ENCODE data around the gene TNNT3.

Gene TNNT3

DNA sequence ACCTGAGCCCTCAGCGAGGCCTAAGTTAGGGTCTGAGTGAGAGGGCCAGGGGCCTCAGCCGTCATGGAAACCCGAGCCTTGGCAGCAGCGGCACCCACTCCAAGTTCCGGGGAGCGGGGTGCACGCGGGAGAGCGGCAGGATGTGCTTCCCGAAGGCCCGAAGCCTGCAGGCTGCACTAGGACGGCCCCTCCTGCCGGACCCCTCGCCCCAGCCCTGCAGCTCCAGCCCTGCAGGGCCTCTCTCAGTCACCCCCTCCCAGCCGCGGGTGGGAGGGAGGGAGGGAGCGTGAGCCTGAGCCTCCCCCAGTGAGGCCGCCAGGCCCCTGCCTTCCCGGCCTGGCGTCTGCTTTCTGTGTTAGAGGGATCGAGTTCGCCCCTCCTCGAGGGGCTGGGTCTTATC, 50.3 kb downstream of the TNNT3 start:
- TF ChIP-seq, protein P1, sequence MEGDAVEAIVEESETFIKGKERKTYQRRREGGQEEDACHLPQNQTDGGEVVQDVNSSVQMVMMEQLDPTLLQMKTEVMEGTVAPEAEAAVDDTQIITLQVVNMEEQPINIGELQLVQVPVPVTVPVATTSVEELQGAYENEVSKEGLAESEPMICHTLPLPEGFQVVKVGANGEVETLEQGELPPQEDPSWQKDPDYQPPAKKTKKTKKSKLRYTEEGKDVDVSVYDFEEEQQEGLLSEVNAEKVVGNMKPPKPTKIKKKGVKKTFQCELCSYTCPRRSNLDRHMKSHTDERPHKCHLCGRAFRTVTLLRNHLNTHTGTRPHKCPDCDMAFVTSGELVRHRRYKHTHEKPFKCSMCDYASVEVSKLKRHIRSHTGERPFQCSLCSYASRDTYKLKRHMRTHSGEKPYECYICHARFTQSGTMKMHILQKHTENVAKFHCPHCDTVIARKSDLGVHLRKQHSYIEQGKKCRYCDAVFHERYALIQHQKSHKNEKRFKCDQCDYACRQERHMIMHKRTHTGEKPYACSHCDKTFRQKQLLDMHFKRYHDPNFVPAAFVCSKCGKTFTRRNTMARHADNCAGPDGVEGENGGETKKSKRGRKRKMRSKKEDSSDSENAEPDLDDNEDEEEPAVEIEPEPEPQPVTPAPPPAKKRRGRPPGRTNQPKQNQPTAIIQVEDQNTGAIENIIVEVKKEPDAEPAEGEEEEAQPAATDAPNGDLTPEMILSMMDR (IDR thresholded peaks at IDR 0.05; ENCODE audit: poor library complexity, severe bottlenecking): no peak
- no peak for ATAC-seq (ENCODE audit: low read depth)
- Histone ChIP-seq H3K9me3 (ENCODE audit: severe bottlenecking) (no peaks in the 10 kb centered on the region), H3K4me1 (ENCODE audit: insufficient read depth, poor library complexity, severe bottlenecking) (no peaks in the 10 kb centered on the region), H3K27me3 (ENCODE audit: insufficient read depth, poor library complexity, severe bottlenecking) (no peaks in the 10 kb centered on the region), H3K4me3 (ENCODE audit: severe bottlenecking) (no peak overlapping the region), H3K36me3 (ENCODE audit: low read depth) (no peaks in the 10 kb centered on the region), H3K27ac (ENCODE audit: poor library complexity, severe bottlenecking) (no peak overlapping the region)
- no peak for DNase-seq (ENCODE audit: low spot score)

DNA sequence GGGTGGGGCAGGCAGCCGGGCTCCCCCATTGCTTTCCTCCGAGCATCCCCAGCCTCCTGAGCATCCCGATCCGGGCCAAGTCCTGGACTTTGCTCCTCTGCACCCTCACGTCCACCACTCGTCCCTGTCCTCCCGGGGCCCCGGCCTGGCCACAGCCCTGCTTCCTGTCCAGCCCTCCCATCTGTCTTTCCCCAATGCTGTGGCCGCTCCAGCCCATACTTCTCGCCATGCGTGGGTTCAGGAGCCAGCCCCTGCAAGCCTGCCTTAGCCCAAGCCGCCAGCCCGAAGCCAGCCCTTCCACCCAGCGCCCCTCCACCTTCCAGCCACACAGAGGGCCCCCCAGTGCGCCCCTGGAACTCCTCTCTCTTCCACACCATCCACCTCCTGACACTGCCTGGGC, 51.5 kb downstream of the TNNT3 start:
- no peaks in the 10 kb centered on the region for H3K27me3 ChIP-seq (ENCODE audit: insufficient read depth, poor library complexity, severe bottlenecking)
- no peaks in the 10 kb centered on the region for H3K4me1 ChIP-seq (ENCODE audit: insufficient read depth, poor library complexity, severe bottlenecking)
- H3K27ac ChIP-seq (ENCODE audit: poor library complexity, severe bottlenecking): no peak overlapping the region
- ATAC-seq (ENCODE audit: low read depth): no peak
- no peak for DNase-seq (ENCODE audit: low spot score)
- TF ChIP-seq, protein P1 (IDR thresholded peaks at IDR 0.05; ENCODE audit: poor library complexity, severe bottlenecking): no peak
- H3K36me3 ChIP-seq (ENCODE audit: low read depth): no peaks in the 10 kb centered on the region
- no peak overlapping the region for H3K4me3 ChIP-seq (ENCODE audit: severe bottlenecking)
- no peaks in the 10 kb centered on the region for H3K9me3 ChIP-seq (ENCODE audit: severe bottlenecking)

DNA sequence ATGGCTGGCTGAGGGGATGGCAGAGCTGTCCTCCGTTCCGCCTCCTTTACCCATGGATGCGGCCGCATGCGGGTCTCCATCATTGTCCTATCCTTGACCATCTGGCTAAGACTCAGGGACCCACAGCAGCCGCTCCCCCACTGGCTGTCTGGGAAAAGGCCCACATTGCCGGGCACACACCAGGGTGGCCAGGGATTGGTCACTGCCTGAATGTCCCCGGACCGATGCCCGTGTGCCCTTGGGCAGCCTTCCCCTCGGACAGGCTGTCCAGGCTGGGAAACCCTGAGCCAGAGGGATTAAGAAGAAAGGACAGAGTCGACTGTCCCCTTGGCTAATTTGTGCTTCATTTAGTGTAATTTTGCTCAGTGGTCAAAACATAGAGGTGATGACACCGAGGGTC, 55.7 kb downstream of the TNNT3 start:
- TF ChIP-seq, protein P1 (IDR thresholded peaks at IDR 0.05; ENCODE audit: poor library complexity, severe bottlenecking): no peak
- Histone ChIP-seq H3K36me3 (ENCODE audit: low read depth) (no peaks in the 10 kb centered on the region), H3K27ac (ENCODE audit: poor library complexity, severe bottlenecking) (no peak overlapping the region), H3K9me3 (ENCODE audit: severe bottlenecking) (no peaks in the 10 kb centered on the region), H3K27me3 (ENCODE audit: insufficient read depth, poor library complexity, severe bottlenecking) (no peaks in the 10 kb centered on the region), H3K4me3 (ENCODE audit: severe bottlenecking) (no peak overlapping the region), H3K4me1 (ENCODE audit: insufficient read depth, poor library complexity, severe bottlenecking) (no peaks in the 10 kb centered on the region)
- DNase-seq (ENCODE audit: low spot score): no peak
- no peak for ATAC-seq (ENCODE audit: low read depth)

DNA sequence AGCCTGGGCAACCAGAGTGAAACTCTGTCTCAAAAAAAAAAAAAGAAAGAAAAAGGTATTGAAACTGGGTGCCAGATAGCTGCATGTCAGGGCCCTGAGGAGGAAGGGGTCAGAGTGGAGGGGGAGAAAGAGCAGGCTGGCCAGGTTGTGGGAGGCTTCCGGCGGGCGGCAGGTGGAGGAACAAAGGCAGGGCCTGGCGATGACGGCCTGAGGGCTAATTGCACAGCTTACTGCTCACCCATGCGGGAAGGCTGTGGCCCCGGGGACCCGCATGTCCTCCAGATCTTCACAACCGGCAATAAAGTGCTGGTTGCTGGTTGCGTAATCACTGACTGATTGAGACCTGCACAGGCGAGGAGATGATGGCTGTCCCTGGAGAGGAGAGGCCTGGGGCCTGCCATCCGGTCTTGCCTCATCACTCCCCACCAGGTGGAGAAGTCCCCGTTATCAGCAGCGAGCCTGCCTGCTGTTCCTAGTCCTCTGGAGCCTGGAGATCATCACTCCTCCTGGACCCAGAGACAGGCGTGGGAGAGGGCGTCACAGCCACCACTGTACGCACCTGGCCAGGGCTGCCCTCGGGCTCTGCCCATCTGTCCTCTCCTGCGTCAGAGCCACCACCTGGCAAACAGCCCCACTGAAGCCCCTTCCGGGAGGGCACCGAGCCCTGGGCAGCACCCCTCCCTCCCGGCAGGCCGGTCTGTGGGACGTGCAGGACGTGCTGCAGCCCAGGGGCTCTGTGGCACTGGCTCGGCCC, 59.4 kb downstream of the TNNT3 start:
- Histone ChIP-seq H3K4me3 (ENCODE audit: severe bottlenecking) (no peak overlapping the region), H3K27ac (ENCODE audit: poor library complexity, severe bottlenecking) (no peak overlapping the region), H3K4me1 (ENCODE audit: insufficient read depth, poor library complexity, severe bottlenecking) (no peaks in the 10 kb centered on the region), H3K9me3 (ENCODE audit: severe bottlenecking) (no peaks in the 10 kb centered on the region), H3K27me3 (ENCODE audit: insufficient read depth, poor library complexity, severe bottlenecking) (no peaks in the 10 kb centered on the region), H3K36me3 (ENCODE audit: low read depth) (no peaks in the 10 kb centered on the region)
- TF ChIP-seq, protein P1 (IDR thresholded peaks at IDR 0.05; ENCODE audit: poor library complexity, severe bottlenecking): no peak
- 0 out of 3 replicates have a peak, but pooled peaks have one; percentile 23 for ATAC-seq (ENCODE audit: low read depth)
- DNase-seq (ENCODE audit: low spot score): no peak

DNA sequence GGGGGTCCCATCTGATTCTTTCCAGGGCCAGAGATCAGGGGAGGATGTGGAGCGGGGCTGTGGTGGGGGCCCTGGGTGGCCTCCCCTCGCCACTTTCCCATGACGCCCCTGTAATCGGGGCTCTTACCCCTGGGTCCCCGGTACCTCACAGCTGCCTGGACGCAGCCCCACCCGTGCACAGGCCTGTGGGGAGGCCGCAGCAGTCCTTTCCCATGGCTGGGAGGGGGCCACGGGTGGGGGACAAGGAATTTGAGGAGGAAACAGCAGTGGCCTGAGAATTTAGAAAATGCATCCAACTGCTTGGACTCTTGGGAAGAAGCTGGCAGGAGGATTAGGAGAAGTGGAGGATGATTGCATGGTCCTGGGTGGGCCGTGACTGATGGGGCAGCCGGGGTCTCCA, 60.1 kb downstream of the TNNT3 start:
- DNase-seq (ENCODE audit: low spot score) (no peak), ATAC-seq (ENCODE audit: low read depth) (no peak)
- TF ChIP-seq, protein P1 (IDR thresholded peaks at IDR 0.05; ENCODE audit: poor library complexity, severe bottlenecking): no peak
- H3K4me1 ChIP-seq (ENCODE audit: insufficient read depth, poor library complexity, severe bottlenecking): no peaks in the 10 kb centered on the region
- H3K36me3 ChIP-seq (ENCODE audit: low read depth): no peaks in the 10 kb centered on the region
- no peaks in the 10 kb centered on the region for H3K27me3 ChIP-seq (ENCODE audit: insufficient read depth, poor library complexity, severe bottlenecking)
- no peaks in the 10 kb centered on the region for H3K9me3 ChIP-seq (ENCODE audit: severe bottlenecking)
- H3K27ac ChIP-seq (ENCODE audit: poor library complexity, severe bottlenecking): no peak overlapping the region
- H3K4me3 ChIP-seq (ENCODE audit: severe bottlenecking): no peak overlapping the region

Data from RWPE2 (cell line).